ENCODE results near the gene CCNY.
"Not testable (repeated sequence)": the region's sequence is repeated elsewhere in the genome, so short reads cannot be mapped to it uniquely, and the experiment has no call there.

CCNY gene

DNA sequence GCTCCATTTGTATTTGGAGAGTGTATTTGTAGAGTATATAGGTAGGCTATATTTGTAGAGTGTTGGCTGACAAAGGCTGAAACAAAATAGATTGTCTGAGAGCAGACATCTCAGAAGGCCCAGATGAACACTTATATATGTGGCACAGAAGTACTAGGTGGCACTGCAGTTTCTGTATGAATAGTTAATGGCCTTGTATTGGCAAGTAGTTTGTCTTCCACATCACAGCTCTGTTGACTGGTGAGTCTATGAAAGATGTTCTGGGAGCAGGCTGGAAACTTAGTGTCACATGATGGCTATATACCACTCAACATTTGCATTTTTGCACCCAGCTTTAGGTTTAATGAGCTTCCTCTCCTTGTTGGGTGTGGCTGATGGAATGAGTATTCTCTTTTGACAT, 51.9 kb downstream of the CCNY start:
- DNase-seq: no peak

DNA sequence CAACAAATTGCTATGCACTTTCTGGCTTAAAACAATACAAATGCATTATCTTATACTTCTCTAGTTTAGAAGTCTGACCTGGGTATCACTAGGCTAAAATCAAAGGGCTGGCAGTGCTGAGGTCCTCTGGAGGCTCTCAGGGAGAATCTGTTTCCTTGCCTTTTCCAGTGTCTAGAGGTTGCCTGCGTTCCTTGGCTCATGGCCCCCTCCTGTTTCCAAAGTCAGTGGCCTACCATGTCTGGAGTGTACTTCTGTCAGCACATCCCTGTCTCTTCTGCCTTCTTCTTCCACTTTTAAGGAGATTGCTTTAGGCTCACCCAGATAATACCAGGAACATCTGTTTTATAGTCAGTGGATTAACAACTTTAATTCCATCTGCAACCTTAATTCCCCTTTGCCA, 52.4 kb downstream of the CCNY start:
- no peak for DNase-seq

DNA sequence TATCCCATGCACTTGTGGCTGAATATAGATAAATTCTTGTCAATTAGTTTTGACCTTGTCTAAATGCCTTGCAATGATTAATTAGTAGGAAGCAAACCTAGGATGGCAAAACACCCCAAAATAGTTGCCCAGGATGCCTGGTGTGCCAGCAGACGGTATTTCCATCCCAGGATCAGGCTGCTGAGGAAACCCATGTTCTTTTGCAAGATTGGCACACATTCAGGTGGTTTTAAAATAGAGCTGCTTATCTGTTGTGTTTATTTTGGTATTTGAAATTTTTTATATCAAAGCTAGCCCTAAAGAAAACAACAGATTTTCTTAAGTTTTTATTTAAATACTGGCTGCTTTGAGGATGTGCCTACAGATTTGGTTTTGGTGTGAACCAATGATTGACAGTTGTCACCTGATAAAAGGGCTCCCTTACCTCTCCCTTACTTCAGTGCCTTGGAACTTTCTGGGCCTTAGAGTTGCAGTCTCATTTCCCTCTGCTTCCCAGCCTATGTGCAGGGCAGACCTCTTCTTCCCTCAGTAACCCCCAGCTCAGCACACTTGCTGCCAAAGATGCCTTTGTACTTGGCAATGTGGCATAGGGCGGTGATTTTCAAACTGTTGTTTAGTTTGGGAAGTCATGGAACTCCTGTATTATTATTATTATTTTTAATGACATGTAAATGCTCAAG, 54.0 kb downstream of the CCNY start:
- no peak for DNase-seq

DNA sequence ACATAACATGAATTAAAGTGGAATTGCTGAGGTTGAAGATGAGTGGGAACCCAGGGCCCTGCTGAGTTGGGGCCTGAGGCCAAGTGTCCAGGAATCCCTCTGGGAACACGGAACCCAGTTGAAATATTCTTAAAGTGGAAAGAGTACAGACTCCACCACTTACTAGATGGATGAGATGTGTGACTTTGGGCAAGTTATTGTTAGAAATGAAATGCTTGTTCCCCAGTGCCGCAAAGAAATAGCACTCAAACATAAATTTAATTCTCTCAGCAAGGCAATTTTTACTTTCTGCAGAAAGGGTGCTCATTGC, 54.5 kb downstream of the CCNY start:
- no peak for DNase-seq

DNA sequence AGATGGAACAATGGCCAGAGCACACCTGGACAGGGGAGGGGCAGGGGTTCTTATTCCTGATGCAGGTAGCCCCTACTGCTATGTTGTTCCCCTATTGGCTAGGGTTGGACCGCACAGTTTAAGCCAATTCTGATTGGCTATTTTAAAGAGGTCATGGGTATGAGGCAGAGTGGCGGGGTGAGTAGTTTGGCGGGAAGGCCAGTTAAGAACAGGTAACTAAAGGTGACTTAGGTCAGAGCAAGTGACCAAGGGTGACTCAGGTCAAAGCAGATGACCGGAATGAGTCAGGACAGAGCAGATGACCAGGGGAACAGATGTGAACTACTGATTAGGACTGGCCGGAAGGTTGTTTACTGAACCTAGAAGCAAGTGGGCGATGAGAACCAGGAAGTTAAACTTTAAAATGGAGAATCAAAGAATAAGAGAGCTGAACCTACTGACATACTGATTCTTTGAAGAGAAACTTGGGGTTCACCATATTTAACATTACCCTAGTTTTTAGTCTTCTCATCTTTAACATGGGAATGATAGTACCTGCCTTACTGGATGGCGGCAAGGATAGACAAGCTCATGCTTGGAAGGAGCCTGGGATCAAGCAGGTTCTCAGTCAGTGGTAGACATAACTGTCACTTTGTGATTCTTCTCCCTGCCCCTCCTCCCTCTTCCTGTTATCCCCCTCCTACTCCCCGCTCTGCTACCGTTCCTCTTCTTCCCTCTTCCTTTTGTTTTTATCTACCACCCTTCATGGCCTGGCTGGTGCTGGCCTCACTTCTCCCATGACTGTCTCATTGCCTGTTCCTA, 55.0 kb downstream of the CCNY start:
- no peak for DNase-seq

DNA sequence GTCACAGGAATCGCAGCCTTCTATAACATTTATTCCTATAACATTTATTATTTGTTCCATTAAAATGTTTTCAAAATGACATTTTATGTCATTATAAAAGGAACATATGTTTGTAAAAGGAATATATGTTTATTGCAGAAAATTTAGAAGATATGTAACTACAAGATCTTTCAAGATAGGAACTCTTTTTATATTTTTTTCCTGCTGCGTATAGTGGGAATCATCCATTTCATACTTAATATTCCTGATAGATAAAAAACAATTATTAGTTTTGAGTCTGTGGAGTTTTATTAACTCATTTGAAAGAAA, 55.6 kb downstream of the CCNY start:
- DNase-seq: no peak

DNA sequence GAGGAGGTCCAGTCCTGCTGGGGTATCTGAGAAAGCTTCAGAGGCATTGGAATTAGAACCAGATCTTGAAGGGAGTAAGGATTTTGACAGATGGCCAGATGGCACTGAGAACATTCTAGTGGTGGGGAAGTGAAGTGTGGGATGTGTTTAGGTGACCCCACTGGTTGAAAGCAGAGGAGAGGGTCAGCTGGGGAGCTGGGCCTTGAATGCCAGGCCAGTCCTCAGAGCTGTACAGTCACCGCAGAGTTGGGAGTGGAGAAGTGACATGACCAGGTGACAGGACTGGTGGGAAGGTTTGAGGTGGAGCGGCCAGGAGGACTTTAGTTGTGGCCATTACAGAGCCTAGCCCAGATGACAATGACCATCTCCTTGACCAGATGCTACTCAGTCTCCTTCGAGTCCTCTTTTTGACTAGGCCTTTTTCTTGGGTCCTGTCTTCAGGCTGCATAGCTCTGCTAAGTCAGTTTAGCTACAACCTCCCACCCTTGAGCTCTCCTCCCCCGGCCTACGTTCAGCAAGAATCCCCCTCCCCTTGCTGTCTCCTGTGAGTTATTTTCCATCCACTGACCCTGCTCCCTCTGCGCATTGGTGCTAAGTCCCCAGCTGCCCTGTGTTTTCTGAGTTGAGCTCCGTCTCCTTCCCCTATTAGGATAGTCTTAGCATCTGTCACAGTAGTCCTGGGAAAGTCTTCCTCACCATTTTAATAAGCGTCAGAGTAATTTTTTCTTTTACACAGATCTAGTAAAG, 56.3 kb downstream of the CCNY start:
- no peak for DNase-seq

DNA sequence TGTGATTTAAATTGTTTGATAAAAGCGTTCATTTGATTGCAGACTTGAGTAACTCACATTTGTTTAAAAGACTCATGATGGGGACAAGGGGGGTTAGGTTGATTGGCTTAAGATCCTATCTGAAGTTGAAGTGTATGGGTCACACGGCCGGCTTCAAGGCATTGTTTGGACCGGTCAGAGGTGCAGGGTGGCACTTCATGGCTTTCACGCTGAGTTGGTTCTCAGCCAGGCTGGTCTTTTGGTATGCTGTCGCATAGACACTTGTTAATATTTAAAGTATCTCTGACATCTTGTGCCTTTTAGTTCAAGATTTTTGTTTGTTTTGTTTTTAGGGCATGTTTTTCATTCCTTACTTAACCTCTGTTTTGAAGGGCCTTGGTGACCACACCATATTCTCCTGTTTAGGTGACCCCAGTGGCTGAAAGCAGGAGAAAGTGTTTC, 58.1 kb downstream of the CCNY start:
- no peak for DNase-seq

DNA sequence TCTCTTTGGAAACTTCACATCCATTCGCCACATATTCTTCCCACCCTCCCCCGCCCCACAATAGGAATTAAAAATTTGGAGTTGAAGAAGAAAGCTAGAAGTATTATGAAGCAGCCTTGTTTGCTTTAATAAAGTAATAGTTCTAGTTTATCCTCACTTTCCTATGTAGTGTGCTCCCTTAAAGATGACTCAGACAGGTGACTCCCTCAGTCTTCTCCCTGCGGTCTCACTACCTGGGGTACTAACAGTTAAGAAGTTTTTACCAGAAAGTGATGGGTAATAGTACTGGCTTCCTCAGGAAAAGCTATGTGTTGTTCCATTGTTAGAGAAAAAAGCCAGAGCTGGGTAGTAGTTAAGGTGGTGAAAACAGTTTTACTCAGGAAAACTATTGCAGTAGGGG, 58.6 kb downstream of the CCNY start:
- DNase-seq: no peak

DNA sequence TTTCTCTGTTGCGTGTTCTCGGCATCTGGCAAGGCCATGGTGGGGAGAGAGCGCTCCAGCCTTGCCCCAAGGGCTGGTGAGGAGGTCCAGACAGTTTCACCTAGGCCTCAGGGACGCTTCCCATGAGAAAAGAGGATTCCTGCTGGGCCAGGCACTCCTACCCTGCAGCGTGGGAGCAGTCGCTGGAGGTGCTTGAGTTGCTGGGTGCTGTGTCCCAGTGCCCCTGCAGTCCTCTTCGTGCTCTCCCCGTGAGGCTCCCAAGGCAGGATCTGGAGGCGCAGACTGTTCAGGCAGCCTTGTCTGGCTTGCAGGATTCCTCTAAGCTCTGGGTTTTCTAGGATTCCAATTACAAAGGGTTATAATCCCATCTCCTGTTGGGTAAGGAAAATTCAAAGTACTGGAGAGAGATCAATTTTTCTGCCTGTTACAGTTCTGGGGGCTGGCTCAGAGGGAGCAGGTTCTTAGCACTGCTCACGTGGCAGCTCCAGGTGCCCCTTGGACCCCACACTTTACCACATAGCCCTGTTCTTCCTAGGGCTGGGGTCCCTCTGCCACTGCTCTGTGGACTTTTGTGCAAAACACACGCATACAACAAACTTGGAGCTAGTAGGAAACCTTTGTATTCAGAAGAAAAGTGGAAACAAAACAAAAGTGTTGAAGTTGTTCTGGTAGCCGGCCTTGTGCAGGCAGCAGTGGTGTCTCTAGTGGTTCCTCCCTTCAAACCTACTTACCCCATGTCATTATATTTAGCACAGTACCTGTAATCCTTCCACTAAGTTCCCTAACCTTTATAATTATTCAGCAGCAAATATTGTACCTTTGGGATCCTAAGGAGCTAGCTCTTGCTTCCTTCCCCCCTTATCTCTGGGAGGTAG, 60.5 kb downstream of the CCNY start:
- no peak for DNase-seq

DNA sequence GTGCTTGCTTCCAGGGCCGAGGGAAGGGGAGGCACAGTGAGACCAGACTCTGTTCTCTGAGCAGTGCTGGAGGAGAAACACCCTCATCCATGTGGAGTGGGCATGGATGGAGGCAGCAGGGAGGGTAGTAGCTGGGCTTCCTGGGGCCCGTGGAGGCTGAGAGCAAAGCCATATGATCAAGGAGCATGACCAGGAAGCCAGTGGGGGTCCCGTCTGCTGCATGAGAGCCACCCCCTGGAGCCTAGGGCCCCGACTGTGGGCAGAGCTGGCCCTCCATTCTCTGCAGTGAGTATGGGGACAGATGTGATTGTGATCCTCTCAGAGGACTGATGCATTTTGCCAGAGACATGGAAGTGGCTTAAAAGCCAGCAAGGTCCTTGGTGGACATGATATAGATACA, 61.6 kb downstream of the CCNY start:
- DNase-seq: no peak

DNA sequence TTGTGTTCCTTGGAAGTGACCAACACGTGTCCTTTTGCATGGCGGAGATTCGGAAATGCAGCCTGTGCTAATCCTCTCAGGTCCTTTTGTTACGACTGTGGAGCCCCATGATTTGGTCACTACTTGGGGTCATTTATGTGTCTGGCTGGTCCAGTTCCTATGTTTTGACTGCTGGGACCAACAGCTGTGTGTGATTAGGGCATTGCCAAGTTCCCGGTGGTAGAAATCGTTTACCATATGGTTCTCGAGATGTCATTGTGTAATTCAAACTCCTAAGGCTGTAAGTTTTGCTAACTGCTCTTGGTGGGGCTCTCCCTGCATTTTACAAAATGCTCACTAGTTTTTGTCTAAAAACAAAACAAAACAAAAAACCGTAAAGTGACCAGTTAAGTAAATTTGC, 62.0 kb downstream of the CCNY start:
- no peak for DNase-seq

DNA sequence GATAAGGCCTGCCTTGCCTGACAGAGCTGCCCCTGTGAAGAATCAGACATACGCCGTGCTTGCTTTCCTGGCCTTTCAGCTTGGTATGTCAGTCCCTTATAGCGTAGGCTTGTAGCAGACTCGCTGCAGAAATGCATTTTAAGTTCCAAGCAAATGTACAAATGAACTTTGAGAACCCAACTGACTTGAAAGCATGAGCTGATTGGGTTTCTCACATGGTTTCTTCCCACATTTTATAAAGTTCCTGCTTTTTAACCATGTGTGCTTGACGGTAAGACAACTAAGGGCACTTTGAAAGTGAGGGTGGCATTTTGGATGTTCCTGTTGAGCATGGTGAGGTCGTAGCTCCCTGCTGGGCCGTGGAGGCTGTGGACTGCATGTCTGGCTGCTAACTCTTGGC, 62.6 kb downstream of the CCNY start:
- no peak for DNase-seq

DNA sequence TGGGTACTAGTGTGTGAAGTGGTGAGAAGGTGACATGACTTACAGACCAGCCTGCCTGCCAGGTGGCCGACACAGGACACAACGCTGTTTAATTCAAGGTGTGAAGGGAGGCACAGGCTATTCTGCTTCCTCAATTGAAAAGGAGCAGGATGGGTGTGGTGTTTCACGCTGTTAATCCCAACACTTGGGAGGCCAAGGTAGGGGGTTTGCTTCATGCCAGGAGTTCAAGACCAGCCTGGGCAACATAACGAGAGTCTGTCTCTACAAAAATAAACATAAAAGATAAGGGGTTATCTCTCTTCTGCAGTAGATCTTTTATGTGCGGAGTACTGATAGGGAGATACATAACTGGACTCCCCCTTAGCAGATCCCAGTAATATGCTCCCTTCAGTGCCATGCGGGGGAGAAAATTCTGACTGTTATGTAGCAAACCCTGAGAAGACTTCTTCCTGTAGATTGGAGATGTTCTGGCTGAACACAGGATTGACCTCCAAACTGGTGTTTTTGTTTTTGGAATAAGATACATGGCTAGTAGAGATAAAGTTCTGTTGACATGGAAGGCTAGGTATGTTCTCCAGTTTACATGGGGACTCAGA, 63.2 kb downstream of the CCNY start:
- no peak for DNase-seq

DNA sequence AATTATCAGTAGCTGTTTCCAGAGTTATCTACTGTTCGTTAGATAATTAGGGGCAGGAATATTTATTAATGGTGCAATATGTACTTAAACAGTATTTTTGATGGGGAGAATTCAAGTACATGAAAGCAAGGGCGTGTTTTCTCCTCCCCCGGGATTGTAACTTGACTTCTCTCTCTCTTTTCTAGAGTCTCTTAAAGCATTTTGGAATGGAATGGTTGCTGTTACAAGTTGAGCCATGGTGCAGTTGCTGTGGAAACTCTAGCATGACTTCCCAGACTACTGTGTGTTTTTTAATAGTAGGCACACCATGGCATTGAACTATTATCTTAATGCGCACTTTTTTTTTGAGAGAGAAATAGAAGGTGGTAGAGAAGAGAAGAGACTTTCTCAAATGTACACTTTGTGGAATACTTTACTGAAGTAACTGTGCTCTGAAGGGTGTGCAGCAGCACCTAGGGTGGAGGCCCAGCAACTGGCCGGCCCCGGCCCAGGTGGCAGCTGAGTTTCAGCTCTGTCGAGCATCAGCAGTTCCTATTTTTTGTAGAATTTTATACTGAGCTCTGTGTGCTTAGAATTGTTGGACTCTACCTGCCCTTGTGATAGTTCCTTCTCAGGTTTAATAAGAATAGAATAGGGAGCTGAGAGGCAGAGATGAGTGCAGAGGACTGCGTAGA, 64.4 kb downstream of the CCNY start:
- no peak for DNase-seq

DNA sequence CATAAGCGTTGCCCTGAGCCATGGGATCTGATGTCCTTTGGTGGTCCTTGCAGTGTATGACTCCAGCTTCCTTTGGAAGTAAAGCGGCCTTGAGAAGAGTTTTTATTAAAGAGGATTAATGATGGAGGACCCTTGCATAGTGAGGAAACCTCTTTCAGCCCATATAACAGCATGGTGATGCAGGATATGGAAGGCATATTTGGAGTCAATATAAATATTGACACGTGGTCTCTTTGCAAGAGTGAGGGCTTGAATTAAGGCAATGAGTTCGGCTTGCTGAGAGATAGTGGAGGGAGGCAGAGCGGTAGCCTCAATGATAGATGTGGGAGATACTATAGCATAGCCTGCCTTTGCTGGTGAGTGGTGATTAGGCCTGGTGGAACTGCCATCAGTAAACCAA, 67.2 kb downstream of the CCNY start:
- not testable (repeated sequence) for DNase-seq

DNA sequence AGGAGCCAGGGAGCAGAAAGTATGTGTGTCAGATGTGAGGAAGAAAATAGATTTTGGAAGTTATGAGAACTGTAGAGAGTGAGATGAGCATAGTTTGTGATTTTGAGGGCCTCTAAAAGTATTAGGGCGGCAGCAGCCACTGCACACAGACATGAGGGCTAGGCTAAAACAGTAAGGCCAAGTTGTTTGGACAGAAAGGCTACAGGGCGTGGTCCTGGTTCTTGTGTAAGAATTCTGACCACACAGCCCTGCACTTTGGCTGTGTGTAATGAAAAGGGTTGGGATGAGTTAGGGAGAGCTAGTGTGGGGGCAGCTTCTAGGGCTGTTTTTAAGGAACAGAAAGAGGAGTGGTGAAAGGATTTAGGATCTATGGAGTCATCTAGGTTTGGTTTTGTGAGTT, 67.8 kb downstream of the CCNY start:
- DNase-seq: not testable (repeated sequence)

DNA sequence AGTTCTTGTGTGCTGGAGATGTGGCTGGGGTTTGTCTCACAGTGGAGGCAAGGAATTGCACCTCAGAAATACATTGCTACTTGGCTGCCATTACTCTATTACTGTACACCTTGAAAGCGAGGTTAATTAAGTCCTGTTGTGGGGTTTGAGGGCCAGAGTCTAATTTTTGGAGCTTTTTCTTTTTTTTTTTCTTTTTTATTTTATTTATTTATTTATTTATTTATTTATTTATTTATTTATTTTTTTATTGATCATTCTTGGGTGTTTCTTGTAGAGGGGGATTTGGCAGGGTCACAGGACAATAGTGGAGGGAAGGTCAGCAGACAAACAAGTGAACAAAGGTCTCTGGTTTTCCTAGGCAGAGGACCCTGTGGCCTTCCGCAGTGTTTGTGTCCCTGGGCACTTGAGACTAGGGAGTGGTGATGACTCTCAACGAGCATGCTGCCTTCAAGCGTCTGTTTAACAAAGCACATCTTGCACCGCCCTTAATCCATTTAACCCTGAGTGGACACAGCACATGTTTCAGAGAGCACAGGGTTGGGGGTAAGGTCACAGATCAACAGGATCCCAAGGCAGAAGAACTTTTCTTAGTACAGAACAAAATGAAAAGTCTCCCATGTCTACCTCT, 69.8 kb downstream of the CCNY start:
- DNase-seq: not testable (repeated sequence)

DNA sequence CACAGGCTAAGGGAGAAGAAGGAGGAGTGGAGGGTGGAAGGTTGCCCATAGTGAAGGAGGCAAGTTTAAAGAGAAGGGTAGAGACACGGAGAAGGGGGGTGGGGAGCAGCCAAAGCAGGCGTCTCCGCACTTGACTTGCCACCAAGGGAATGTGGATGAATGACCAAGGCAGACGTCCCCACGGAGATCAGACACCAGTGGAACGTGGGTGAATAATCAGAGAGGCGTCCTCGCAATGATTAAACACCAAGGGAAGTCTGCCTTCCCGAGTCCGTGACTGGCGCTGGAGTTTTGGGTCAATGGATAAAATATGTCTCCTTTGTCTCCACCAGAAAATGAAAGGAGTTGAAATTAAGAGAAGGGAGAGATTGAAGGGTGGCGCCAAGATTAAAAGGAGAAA, 71.4 kb downstream of the CCNY start:
- DNase-seq: not testable (repeated sequence)

DNA sequence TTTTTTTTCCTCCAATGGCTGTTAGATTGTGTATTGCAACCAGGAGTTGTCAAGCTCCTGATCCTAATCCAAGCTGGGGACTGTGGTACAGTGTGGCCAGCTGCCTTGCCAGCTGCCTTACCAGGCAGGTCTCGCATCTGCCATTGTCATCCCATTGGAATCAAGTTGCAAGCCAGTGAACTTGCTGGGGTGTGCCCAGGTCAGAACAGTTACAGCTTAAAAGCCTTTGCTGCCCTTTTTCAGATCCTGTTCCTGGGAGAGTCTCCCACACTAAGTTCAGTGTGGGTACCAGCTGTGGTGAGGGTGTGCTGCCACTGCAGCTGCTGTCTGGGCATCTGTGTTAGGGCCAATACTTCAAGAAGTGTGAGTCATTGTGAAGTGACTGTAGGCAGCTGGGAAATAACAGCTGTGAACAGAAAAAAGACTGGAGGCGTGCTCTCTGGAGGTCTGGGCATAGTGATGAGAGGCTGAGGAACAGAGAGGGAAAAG, 72.8 kb downstream of the CCNY start:
- DNase-seq: no peak

DNA sequence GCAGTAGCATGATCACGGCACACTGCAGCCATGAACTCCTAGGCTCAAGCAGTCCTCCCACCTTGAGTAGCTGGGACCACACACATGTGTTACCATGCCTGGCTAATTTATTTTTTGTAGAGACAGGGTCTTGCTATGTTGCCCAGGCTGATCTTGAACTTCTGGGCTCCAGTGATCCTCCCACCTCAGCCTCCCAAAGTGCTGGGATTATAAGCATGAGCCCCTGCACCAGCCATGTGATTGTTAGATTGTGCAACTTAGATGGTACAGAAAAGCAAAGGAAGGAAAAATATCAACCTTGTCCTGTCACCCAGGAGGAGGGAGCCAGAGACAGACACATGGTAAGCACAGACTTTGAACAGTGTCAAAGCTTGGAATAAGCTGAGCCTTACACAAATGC, 73.5 kb downstream of the CCNY start:
- DNase-seq: no peak
